ENCODE measurements around the gene FGFR2.

The FGFR2 gene

GRCh38 chr10:121452581-121452980 is 145.7 kb downstream of the FGFR2 start:
- no peak for DNase-seq (ENCODE audit: extremely low read depth, low read depth)
- H3K4me3 ChIP-seq (replicated peaks; ENCODE audit: low read depth, low read length): no peak overlapping the region
- TF ChIP-seq CTCF (IDR thresholded peaks at IDR 0.05; ENCODE audit: low read depth, low read length, missing control alignments): no peak

GRCh38 chr10:121450247-121450646 is 148.0 kb downstream of the FGFR2 start:
- DNase-seq (ENCODE audit: extremely low read depth, low read depth): no peak
- no peak for TF ChIP-seq CTCF (IDR thresholded peaks at IDR 0.05; ENCODE audit: low read depth, low read length, missing control alignments)
- no peak overlapping the region for H3K4me3 ChIP-seq (replicated peaks; ENCODE audit: low read depth, low read length)

GRCh38 chr10:121449482-121449924 is 148.7 kb downstream of the FGFR2 start:
- H3K4me3 ChIP-seq (replicated peaks; ENCODE audit: low read depth, low read length): no peak overlapping the region
- TF ChIP-seq CTCF (IDR thresholded peaks at IDR 0.05; ENCODE audit: low read depth, low read length, missing control alignments): no peak
- DNase-seq (ENCODE audit: extremely low read depth, low read depth): no peak

- DNase-seq (ENCODE audit: extremely low read depth, low read depth): no peak
- no peak for TF ChIP-seq CTCF (IDR thresholded peaks at IDR 0.05; ENCODE audit: low read depth, low read length, missing control alignments)
- H3K4me3 ChIP-seq (replicated peaks; ENCODE audit: low read depth, low read length): no peak overlapping the region
Observed at GRCh38 chr10:121448766-121449421, 149.3 kb downstream of the FGFR2 start.

GRCh38 chr10:121444520-121445165 is 153.6 kb downstream of the FGFR2 start:
- H3K4me3 ChIP-seq (replicated peaks; ENCODE audit: low read depth, low read length): no peak overlapping the region
- no peak for TF ChIP-seq CTCF (IDR thresholded peaks at IDR 0.05; ENCODE audit: low read depth, low read length, missing control alignments)
- DNase-seq (ENCODE audit: extremely low read depth, low read depth): no peak

GRCh38 chr10:121442086-121442935 is 155.9 kb downstream of the FGFR2 start:
- TF ChIP-seq CTCF (IDR thresholded peaks at IDR 0.05; ENCODE audit: low read depth, low read length, missing control alignments): no peak
- no peak overlapping the region for H3K4me3 ChIP-seq (replicated peaks; ENCODE audit: low read depth, low read length)
- no peak for DNase-seq (ENCODE audit: extremely low read depth, low read depth)
